Raji (cell line): Measurements from ENCODE around the gene ARRB2.

Experiments
- POLR2A ChIP-seq: IDR thresholded peaks from 2 replicates; pipeline ENCODE4 v1.6.1; 2011; ENCODE audit warnings: low read depth, low read length, control low read depth; ENCODE audit not compliant: insufficient read depth

Gene ARRB2

GRCh38 chr17:4721203-4722135 lies 11.0 kb downstream of the ARRB2 start:
- no peak for TF ChIP-seq POLR2A

GRCh38 chr17:4722678-4723240 lies 12.3 kb downstream of the ARRB2 start:
- no peak for TF ChIP-seq POLR2A

- no peak for TF ChIP-seq POLR2A
These were observed 14.2 kb downstream of the ARRB2 start for GRCh38 chr17:4724650-4725049.

GRCh38 chr17:4725646-4726310 lies 15.3 kb downstream of the ARRB2 start:
- TF ChIP-seq POLR2A = no peak

DNA sequence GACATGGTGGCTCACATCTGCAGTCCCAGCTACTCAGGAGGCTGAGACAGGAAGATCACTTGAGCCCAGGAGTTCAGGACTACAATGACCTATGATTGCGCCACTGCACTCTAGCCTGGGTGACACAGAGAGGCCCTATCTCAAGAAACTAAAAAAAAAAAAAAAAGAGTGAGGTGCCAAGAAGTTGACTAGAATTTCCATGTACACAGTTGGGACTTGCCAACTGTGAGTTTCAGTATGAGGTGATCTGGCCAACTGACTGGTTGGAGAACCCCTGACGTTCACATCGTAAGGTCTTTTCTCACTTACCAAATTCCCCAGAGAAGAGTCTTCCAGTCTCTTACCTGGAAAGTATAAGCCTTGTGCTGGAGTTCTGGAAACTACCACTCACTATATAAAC lies 17.7 kb downstream of the ARRB2 start:
- no peak for TF ChIP-seq POLR2A

- TF ChIP-seq POLR2A = no peak
These were observed 22.7 kb downstream of the ARRB2 start for GRCh38 chr17:4733073-4733531.

GRCh38 chr17:4734857-4735475 lies 24.5 kb downstream of the ARRB2 start:
- TF ChIP-seq POLR2A = 0 out of 2 replicates have a peak, but pooled peaks have one; percentile 11

DNA sequence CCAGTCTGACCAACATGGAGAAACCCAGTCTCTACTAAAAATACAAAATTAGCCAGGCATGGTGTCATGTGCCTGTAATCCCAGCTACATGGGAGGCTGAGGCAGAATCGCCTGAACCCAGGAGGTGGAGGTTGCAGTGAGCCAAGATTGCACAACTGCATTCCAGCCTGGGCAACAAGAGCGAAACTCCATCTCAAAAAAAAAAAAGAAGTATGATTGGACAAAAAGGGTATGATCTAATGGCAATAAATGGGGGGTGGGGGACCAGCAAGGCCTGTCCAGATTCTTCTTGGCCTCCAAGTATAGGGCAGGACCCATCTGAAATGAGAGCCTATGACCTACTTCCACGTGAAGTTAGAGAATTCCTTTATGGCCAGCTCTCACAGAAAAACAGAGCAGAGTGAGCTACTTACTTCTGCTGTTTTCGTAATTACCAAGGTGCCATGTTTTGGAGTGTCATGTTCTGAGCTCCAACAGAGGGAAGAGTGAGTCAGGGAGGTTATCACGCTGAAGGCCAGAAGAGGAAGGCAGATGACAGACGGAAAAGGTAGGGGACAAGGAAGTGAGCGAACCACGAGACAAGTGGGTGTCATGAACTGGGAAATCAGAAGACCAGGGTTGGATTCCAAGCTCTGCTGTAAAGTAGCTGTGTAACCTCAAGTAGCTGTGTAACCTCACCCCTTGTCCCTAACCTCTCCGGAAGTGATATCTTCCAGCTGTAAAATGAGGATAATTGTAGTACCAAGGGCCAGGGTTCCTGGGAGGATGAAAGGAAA lies 25.6 kb downstream of the ARRB2 start:
- no peak for TF ChIP-seq POLR2A

DNA sequence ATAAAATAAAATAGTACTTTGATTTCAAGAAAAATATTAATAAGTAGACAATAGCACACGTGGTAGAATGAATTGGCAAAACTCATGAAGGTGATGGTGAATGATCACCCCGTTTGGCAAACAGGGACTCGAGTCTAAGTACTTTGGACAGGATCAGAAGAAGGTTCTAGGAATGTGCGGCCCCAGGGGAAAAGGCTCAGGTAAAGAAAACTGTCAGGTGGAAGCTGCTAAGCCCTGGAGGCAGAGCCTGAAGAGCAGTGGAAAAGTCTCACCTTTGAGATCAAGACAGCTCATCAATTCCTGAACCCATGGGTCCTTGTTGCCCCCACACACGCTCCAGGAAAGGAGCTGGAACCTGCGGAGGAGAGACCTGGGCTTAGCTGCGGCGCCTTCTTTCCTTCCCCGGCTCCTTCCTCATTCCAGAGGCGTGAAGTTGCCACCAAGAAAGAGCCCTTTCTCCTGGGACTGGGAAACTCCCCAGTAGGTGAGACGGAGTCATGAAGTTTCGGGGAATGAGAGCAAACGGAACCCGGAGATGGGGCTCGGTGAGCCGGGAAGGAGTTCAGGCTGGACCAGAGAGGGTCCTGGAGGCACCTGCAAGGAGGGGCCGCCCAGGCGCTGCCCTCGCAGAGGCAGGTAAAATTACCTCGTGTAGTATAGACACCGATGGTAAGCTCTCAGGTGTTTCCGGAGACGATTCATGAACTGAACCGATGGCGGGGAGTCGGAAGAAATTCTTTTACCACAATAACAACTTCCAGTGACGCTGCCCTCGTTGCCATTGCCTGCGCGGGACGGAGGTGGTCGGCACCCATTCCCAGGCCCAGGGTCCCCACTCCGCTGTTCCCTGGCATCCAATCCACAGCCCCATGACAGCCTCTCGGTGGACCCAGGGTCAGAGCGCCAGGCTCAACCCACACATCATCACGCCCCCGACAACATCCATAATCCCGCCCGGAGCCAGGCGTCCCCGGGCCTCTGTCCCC lies 28.0 kb downstream of the ARRB2 start:
- TF ChIP-seq POLR2A = no peak

- TF ChIP-seq POLR2A = no peak
These were observed 28.9 kb downstream of the ARRB2 start, which contains the start of the genes CXCL16 and ZMYND15 for GRCh38 chr17:4739122-4740024. Gene CXCL16 (minus strand): TSS chr17:4739928. CDS start chr17:4739339, 589 bp downstream. Gene ZMYND15 (plus strand): TSS chr17:4739833. CDS start chr17:4740549, 716 bp downstream.

- TF ChIP-seq POLR2A = no peak
These were observed 29.6 kb downstream of the ARRB2 start for GRCh38 chr17:4740025-4740351.

DNA sequence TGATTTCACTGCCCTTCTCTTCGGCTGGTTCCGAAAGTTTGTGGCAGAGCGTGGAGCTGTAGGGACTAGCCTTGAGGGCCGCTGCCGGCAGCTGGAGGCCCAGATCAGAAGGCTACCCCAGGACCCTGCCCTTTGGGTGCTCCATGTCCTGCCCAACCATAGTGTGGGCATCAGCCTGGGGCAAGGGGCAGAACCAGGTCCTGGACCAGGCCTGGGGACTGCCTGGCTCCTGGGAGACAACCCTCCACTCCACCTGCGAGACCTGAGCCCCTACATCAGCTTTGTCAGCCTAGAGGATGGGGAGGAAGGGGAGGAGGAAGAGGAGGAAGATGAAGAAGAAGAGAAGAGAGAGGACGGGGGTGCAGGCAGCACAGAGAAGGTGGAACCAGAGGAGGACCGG lies 30.2 kb downstream of the ARRB2 start:
- TF ChIP-seq POLR2A = no peak
